Raji (cell line): Measurements from ENCODE around the gene WDR88.

Source experiments
- POLR2A ChIP-seq: IDR thresholded peaks from 2 replicates; pipeline ENCODE4 v1.6.1; 2011; ENCODE audit warnings: low read depth, low read length, control low read depth; ENCODE audit not compliant: insufficient read depth

The WDR88 gene

DNA sequence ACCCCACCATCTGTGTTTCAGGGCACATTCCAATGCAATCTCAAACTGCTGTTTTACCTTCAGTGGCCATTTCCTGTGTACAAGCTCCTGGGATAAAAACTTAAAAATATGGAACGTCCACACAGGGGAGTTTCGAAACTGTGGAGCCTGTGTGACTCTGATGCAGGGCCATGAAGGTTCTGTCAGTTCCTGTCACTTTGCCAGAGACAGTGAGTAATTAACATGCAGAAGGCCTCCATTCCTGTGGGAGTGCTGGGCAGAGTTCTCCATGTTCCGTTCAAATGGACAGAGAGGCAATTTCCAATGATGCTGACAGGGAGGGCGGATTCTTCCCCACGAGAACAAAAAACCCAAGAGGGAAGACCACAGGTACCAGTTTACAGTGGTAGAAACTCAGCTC, 24.4 kb downstream of the WDR88 start:
- no peak for TF ChIP-seq POLR2A

- TF ChIP-seq POLR2A, result no peak
These were observed 26.0 kb downstream of the WDR88 start for GRCh38 chr19:33157906-33158305.

- TF ChIP-seq POLR2A, result no peak
These were observed 26.5 kb downstream of the WDR88 start for GRCh38 chr19:33158365-33158764.

DNA sequence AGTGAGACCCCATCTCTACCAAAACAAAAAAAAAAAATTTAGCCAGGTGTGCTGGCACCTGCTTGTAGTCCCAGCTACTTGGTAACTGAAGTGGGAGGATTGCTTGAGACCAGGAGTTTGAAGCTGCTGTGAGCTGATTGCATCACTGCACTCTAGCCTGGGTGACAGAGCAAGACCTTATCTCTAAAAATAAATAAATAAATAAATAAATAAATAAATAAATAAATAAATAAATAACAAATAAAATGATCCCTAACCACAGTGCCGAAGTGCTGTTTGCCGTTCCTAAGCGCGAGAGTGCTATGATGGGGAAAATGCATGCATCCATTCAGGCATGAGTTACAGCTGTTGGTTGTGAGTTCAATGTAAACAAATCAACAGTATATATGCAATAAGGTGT, 27.2 kb downstream of the WDR88 start:
- no peak for TF ChIP-seq POLR2A

DNA sequence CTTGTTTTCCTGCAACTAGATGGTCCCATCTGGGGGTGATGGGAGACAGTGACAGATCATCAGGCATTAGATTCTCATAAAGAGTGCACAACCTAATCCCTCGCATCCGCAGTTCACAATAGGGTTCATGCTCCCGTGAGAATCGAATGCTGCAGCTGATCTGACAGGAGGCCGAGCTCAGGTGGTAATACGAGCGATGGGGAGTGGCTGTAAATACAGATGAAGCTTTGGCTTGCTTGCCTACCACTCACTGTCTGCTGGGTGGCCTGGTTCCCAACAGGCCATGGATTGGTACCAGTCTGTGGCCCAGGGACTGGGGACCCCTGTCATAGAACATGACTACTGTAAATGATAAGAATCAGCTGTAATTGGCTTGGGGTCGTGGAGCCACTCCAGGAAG, 28.0 kb downstream of the WDR88 start:
- no peak for TF ChIP-seq POLR2A

DNA sequence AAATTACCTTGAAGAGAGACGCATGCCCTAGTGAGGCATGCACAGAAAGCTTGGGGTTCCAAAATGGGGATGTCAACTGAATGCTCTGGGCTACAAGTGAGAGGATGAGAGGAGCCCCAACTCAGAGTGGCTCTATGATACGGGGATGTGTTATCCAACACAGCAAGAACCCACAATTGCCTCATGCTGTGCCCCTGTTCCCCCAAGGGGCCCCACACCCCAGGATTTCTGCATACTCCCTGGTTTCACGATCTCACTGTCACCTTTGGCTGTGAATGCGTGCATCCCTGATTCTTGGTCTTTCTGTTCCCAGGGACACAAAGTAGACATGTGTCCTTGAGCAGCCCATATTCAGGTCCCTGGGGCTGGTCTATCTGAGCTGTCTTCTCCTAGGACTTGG, 29.3 kb downstream of the WDR88 start:
- TF ChIP-seq POLR2A, result no peak

GRCh38 chr19:33163481-33163880, 31.6 kb downstream of the WDR88 start:
- TF ChIP-seq POLR2A, result no peak

DNA sequence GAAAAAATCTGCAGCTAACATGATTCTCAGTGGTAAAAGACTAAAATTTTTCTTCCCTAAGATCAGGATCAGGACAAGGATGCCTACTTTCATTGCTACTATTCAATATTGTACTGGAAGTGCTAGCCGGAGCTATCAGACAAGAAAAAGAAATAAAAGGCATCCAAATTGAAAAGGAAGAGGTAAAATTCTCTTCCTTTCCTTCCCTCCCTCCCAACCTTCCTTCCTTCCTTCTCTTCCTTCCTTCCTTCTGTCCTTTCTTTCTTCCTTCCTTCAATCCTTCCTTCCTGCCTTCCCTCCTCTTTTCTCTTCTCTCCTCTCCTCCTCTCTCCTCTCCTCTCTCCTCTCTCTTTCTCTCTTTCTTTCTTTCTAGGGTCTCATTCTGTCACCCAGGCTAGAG, 35.5 kb downstream of the WDR88 start:
- TF ChIP-seq POLR2A, result no peak

DNA sequence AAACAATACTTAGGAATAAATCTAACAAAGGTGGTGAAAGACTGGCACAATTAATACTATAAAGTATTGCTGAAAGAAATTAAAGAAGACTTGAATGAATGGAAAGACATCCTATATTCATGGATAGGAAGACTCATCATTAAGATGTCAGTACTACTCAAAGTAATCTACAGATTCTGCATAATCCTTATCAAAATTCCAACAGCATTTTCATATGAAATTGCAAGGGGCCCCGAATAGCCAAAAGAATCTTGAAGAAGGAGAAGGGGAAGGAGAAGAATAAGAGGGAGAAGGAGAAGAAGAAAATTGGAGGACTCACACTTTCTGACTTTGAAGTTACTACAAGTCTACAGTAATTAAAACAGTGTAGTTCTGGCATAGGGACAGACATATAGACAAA, 36.6 kb downstream of the WDR88 start:
- TF ChIP-seq POLR2A, result no peak

GRCh38 chr19:33171222-33171795, 39.4 kb downstream of the WDR88 start:
- no peak for TF ChIP-seq POLR2A

DNA sequence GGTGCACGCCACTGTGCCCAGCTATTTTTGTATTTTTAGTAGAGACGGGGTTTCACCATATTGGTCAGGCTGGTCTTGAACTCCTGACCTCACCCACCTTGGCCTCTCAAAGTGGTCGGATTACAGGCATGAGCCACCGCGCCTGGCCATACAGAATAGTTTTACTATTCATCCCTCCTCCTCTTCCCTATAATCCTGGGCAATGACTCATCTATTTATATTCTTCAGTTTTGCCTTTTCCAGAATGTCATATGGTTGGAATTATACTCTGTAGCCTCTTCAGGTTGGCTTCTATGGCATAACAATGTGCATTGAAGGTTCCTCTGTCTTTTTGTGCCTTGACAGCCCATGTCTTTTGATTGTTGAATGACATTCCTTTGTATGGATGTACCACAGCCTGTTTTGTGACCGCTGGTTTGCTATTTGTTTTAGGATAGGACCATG, 40.0 kb downstream of the WDR88 start:
- TF ChIP-seq POLR2A, result no peak

DNA sequence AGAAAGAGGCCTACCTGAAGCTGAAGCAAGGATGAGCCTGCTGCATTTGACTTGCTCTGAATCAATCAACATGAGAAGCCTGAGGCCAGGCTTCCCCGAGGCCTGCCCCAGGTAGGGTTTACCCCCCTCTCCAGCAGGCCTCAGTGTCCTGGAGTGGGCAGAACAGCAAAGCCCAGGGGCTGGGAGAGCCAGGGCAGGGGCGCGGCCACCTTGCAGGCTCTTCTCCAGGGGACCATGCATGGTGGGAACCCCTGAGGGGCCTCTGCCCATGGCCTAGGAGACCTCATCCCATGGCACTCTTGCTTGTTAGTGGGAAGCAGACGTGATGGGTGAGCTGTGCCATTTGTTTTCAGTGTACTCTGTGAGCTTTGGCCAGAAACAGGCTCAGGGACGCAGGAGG, 42.3 kb downstream of the WDR88 start:
- no peak for TF ChIP-seq POLR2A

DNA sequence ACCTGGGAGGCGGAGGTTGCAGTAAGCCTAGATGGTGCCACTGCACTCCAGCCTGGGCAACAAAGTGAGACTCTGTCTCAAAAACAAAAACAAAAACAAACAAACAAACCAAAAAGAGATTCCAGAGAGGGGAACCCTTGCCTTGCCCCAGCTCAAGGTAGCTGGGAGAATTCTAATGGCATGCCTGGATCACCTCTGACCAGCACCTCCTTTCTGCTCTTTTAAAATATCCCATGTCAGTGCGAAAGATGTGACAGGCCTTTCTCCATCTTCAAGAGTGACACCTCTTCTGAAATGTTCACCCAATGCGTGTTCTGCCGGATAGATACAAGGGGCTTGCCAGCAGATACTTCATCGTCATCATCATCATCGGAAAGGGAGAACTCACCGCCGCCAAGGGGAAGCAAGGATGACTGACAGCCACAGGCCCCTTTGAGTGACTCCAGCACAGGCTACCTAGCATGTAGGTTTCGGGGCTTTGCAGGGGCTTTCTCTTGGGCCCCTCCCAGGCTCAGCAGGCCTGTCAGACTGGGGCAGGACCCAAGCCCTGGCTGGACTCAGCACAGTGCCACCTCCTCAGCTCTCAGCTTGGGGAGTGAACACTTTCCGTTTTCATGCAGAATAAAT, 43.4 kb downstream of the WDR88 start:
- TF ChIP-seq POLR2A, result 0 out of 2 replicates have a peak, but pooled peaks have one; percentile 14

GRCh38 chr19:33175886-33176669, 44.2 kb downstream of the WDR88 start:
- no peak for TF ChIP-seq POLR2A

DNA sequence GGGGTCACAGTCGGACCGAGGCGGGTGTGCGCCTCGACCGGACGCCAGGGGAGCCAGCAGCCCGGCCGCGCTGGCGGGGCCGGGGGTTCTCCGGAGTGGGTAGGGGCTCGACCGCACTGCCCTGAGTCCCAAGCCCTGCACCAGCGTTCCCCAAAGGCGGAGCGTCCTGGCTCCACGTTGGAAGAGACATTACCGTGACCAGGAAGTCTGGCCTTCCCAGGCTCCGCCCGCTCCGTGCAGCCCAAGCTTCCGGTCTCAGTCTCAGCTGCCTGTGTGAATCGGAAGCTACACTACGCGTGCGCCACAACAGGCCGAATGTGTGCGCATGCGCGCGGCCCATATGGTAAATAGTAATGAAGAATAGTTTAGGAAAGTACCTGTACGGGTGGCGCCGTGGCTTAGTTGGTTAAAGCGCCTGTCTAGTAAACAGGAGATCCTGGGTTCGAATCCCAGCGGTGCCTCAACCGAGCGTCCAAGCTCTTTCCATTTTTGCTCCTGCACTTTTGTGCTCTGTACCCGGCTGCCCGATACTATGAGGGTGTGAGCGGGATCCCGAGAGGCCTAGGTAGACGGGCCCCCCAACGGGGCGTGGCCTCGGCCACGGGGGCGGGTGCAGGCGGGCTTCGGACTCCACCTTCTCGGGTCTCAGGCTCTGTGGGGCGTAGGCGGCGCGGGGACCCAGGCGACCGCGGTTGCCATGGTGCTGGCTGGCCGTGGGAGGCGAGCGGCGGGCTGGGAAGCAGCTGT, 44.9 kb downstream of the WDR88 start:
- peak; percentile 99 for TF ChIP-seq POLR2A
